Neuronal stem cell (in vitro differentiated cells): ENCODE data around the gene SERPINA4.
A peak's percentile ranks its signal among the peaks of the same experiment; 100 is the strongest.

Experiments used
- DNase-seq: peaks from one replicate; pipeline ENCODE4 v3.0.0-alpha.2; 2013; ENCODE audit warnings: low spot score
- H2AFZ ChIP-seq: one replicate; pipeline ENCODE4 v1.6.1; 2013; ENCODE audit warnings: mild to moderate bottlenecking, low read length, inconsistent platforms
- H2AK5ac ChIP-seq: 2 replicates; pipeline ENCODE4 v1.6.1; 2013; ENCODE audit warnings: low read depth, mild to moderate bottlenecking, inconsistent platforms, low read length, moderate library complexity, mixed read lengths
- H2BK120ac ChIP-seq: 2 replicates; pipeline ENCODE4 v1.6.1; 2013; ENCODE audit warnings: low read depth, mild to moderate bottlenecking, inconsistent platforms, low read length, moderate library complexity, mixed read lengths
- H2BK12ac ChIP-seq: one replicate; pipeline ENCODE4 v1.6.1; 2013; ENCODE audit warnings: low read length, inconsistent platforms
- H2BK15ac ChIP-seq: 2 replicates; pipeline ENCODE4 v1.6.1; 2013; ENCODE audit warnings: mild to moderate bottlenecking, low read length, inconsistent platforms, mixed read lengths
- H2BK5ac ChIP-seq: one replicate; pipeline ENCODE4 v1.6.1; 2013; ENCODE audit warnings: inconsistent platforms, mild to moderate bottlenecking, low read length, moderate library complexity
- H3K14ac ChIP-seq: one replicate; pipeline ENCODE4 v1.6.1; 2013; ENCODE audit warnings: low read length, inconsistent platforms
- H3K18ac ChIP-seq: 2 replicates; pipeline ENCODE4 v1.6.1; 2013; ENCODE audit warnings: low read length, inconsistent platforms
- H3K23ac ChIP-seq: 2 replicates; pipeline ENCODE4 v1.6.1; 2013; ENCODE audit warnings: low read depth, mild to moderate bottlenecking, mixed read lengths, low read length, inconsistent platforms; ENCODE audit not compliant: poor library complexity
- H3K27ac ChIP-seq: replicated peaks from 3 replicates; pipeline ENCODE4 v1.5.1; 2013; ENCODE audit warnings: low read length, inconsistent platforms
- H3K27me3 ChIP-seq, 3 experiments: 2 replicates each; pipeline ENCODE4 v1.6.1; 2013; ENCODE audit warnings: low read length in 3 of 3, mild to moderate bottlenecking in 2 of 3, inconsistent platforms in 1 of 3, low read depth in 1 of 3, mixed read lengths in 1 of 3, moderate library complexity in 1 of 3; ENCODE audit not compliant: control insufficient read depth in 3 of 3, insufficient read depth in 3 of 3
- H3K36me3 ChIP-seq, 2 donors: replicated peaks in 1 of 2; 2 replicates each; pipeline ENCODE4 v1.6.1; 2013; ENCODE audit warnings: low read length in 2 of 2; ENCODE audit not compliant: control insufficient read depth in 2 of 2, insufficient read depth in 2 of 2
- H3K4ac ChIP-seq: 2 replicates; pipeline ENCODE4 v1.6.1; 2013; ENCODE audit warnings: inconsistent platforms, mild to moderate bottlenecking, low read length, moderate library complexity
- H3K4me1 ChIP-seq, 2 donors: 1 replicate in 1 of 2; 2 replicates in 1 of 2; pipeline ENCODE4 v1.6.1; 2013; ENCODE audit warnings: low read length in 2 of 2, low read depth in 1 of 2; ENCODE audit not compliant: control insufficient read depth in 2 of 2, insufficient read depth in 1 of 2
- H3K4me2 ChIP-seq: one replicate; pipeline ENCODE4 v1.6.1; 2013; ENCODE audit warnings: mild to moderate bottlenecking, low read length, inconsistent platforms; ENCODE audit not compliant: insufficient read depth, poor library complexity, severe bottlenecking
- H3K4me3 ChIP-seq, 2 donors: 2 replicates each; pipeline ENCODE4 v1.5.1; 2013; ENCODE audit warnings: low read length in 2 of 2, mild to moderate bottlenecking in 2 of 2, inconsistent platforms in 1 of 2, moderate library complexity in 1 of 2
- H3K79me1 ChIP-seq: one replicate; pipeline ENCODE4 v1.6.1; 2013; ENCODE audit warnings: low read depth, mild to moderate bottlenecking, inconsistent platforms, low read length, moderate library complexity
- H3K9ac ChIP-seq: one replicate; pipeline ENCODE4 v1.6.1; 2013; ENCODE audit warnings: mild to moderate bottlenecking, low read depth, low read length, inconsistent platforms; ENCODE audit not compliant: poor library complexity
- H3K9me3 ChIP-seq, 2 donors: replicated peaks in 1 of 2; 2 replicates each; pipeline versions ENCODE3 to v1.6.1; 2013; ENCODE audit warnings: low read length in 2 of 2, mild to moderate bottlenecking in 2 of 2, inconsistent platforms in 1 of 2, low read depth in 1 of 2, mixed read lengths in 1 of 2, moderate library complexity in 1 of 2; ENCODE audit not compliant: control insufficient read depth in 2 of 2, insufficient read depth in 1 of 2
- H4K8ac ChIP-seq: one replicate; pipeline ENCODE4 v1.6.1; 2013; ENCODE audit warnings: low read depth, mild to moderate bottlenecking, inconsistent platforms, low read length, moderate library complexity
- H4K91ac ChIP-seq: one replicate; pipeline ENCODE4 v1.6.1; 2013; ENCODE audit warnings: low read length, low read depth, mild to moderate bottlenecking, inconsistent platforms; ENCODE audit not compliant: poor library complexity
- WGBS, 2 donors: extraction: QIAGEN DNeasy Blood & Tissue Kit; methylation state at CpG; one replicate each; pipeline ENCODE4 v1.1.7; 2013; ENCODE audit warnings: missing lambda C conversion rate in 2 of 2, mixed read lengths in 1 of 2; ENCODE audit not compliant: insufficient read length in 2 of 2, insufficient replicate concordance in 1 of 2; ENCODE audit errors: extremely low coverage in 2 of 2; 5-methylcytosine and 5-hydroxymethylcytosine counted together

The SERPINA4 gene

DNA sequence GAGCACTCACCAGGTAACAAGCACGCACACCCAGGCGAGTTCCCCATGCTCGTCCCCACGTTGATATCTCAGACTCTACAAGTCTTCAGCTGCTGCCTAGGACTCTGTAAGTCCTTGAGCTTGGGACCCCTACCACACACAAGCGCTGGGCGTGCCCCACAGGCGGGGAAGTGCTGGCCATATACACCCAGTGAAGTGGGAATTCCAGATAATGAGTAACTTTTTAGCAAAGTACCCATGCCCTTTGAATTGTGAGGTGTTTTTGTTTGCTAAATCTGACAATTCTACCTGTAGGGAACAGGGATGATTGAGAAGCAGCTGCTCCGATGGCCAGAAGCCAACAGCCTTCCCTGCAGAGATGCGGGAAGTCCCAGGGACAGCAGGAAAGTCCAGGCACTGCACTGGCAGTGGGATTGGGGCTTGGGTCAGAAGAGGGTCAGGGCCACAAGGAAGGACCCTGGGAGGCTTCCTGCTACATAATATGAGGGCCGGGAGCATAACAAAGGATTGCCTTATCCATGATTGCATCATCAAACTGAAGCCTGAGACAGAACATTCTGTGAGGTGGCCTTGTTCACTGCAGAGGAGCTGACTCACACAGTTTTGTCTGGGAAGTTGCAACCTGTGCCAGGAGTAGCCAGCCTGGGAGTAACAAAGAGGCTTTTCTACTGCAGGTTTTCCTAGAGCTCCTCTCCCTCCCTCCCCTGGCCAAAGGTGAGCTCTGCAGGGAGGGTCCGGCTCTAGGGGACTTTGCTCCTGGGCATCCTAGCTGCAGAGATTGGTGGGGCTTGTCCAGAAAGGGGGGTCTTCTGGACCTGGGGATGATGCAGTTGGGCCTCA is 37.8 kb downstream of the SERPINA4 start:
- Histone ChIP-seq H3K27me3 (no peaks in the 10 kb centered on the region), H3K27ac (no peak overlapping the region), H3K4me1 (peaks cover 0 to 11% of the 10 kb centered on the region in 2 donors), H3K9me3 (no peaks in the 10 kb centered on the region), H3K9ac (no peak overlapping the region), H2AFZ (no peak overlapping the region), H3K14ac (no peak overlapping the region), H3K36me3 (no peaks in the 10 kb centered on the region), H2BK5ac (no peak overlapping the region), H3K18ac (no peak overlapping the region), H3K79me1 (no peaks in the 10 kb centered on the region), H3K4me3 (no peak overlapping the region), H2BK120ac (no peak overlapping the region), H4K8ac (no peak overlapping the region), H3K23ac (no peak overlapping the region), H3K4me2 (no peak overlapping the region), H2BK15ac (no peak overlapping the region), H3K4ac (no peak overlapping the region), H4K91ac (no peak overlapping the region), H2BK12ac (no peak overlapping the region), H2AK5ac (no peak overlapping the region)
- no peak for DNase-seq
- WGBS, 2 donors, result no CpG with 5 or more reads among the region's 11 CpGs

DNA sequence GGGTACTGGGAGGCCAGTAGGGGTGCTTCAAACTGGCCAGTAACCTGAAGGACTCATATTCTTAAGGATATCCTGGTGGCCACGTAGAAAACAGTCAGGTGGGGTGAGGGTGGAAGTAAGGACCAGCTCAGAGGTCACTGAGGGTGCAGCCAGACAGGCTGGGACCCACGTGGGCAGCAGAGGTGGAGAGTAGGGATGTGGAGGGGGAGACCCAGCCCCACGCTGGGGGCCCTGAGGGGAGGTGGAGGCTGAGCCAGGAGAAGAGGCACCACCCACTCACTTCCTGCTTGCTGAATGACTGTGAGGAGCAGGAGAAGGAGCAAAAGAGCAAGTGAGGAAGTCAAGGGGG is 38.4 kb downstream of the SERPINA4 start:
- Histone ChIP-seq H3K27ac (no peak overlapping the region), H3K4me1 (peaks cover 0 to 11% of the 10 kb centered on the region in 2 donors), H3K23ac (no peak overlapping the region), H3K36me3 (no peaks in the 10 kb centered on the region), H2AK5ac (peak overlapping the region; percentile 57), H2AFZ (no peak overlapping the region), H2BK5ac (no peak overlapping the region), H3K9ac (no peak overlapping the region), H4K8ac (no peak overlapping the region), H3K79me1 (no peaks in the 10 kb centered on the region), H3K4me3 (no peak overlapping the region), H2BK12ac (no peak overlapping the region), H2BK15ac (peak overlapping the region; percentile 22), H4K91ac (no peak overlapping the region), H3K9me3 (no peaks in the 10 kb centered on the region), H3K27me3 (no peaks in the 10 kb centered on the region), H3K14ac (no peak overlapping the region), H3K18ac (peak overlapping the region; percentile 23), H3K4me2 (no peak overlapping the region), H3K4ac (no peak overlapping the region), H2BK120ac (no peak overlapping the region)
- DNase-seq, result no peak
- no CpG with 5 or more reads among the region's 3 CpGs for WGBS, 2 donors

DNA sequence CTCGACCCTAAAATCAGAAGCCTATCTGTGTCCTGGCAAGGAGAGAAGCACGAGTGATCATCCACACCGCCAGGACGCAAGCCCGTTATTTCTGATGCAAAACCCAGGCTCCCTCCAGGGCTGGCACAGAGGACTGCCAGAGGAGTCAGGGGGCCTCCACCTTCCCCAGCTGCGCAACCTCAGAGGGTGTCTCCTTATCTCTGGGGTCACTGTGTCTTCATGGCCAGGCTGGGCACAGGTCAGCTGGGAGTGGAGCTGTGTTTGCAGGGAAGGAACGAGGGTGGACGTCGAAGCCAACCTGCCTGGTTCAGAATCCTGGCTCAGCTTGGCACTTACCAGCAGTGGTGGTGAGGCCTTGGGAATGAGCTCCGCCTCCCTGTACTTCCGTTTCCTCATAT is 38.9 kb downstream of the SERPINA4 start:
- Histone ChIP-seq H3K18ac (no peak overlapping the region), H3K4ac (no peak overlapping the region), H3K27ac (no peak overlapping the region), H2AFZ (no peak overlapping the region), H3K36me3 (no peaks in the 10 kb centered on the region), H3K14ac (no peak overlapping the region), H2BK12ac (no peak overlapping the region), H3K4me2 (no peak overlapping the region), H3K23ac (no peak overlapping the region), H3K79me1 (no peaks in the 10 kb centered on the region), H3K27me3 (no peaks in the 10 kb centered on the region), H2BK120ac (no peak overlapping the region), H2BK5ac (no peak overlapping the region), H3K9ac (no peak overlapping the region), H2AK5ac (no peak overlapping the region), H4K8ac (no peak overlapping the region), H4K91ac (no peak overlapping the region), H2BK15ac (peak overlapping the region; percentile 5), H3K4me1 (peaks cover 0 to 11% of the 10 kb centered on the region in 2 donors), H3K4me3 (no peak overlapping the region), H3K9me3 (no peaks in the 10 kb centered on the region)
- DNase-seq, result no peak
- WGBS, 2 donors, result no CpG with 5 or more reads among the region's 11 CpGs

DNA sequence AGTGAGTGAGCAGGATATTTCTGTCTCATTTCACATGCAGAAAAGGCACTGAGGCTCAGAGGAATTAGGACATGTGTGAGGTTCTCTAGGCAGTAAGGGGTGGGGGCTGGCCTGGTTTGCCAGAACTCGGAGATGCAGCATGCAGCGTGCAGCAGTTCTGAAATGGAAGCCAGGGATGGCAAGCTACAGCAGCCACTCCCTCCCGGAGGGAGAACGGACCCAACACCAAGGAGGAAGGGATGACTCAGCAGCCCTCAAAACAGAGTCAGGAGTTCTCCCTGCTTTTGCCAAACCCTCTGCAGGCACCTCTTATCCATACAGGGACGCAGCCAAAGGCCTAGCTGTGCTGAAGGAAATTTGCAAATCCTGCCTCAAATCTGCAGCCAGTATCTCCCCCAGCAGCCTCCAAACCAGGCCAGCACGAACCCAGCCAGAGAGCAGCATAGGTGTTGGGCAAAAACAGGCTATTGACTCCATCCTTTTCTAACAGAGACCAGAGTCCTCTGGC is 40.7 kb downstream of the SERPINA4 start:
- no peak overlapping the region for H3K14ac ChIP-seq
- H2BK15ac ChIP-seq, result no peak overlapping the region
- no peak overlapping the region for H2AFZ ChIP-seq
- no peaks in the 10 kb centered on the region for H3K9me3 ChIP-seq
- no CpG with 5 or more reads among the region's 6 CpGs for WGBS, 2 donors
- no peak overlapping the region for H4K91ac ChIP-seq
- no peak overlapping the region for H3K9ac ChIP-seq
- no peak overlapping the region for H2AK5ac ChIP-seq
- H3K4me3 ChIP-seq, result no peak overlapping the region
- no peak overlapping the region for H3K4ac ChIP-seq
- no peak overlapping the region for H3K27ac ChIP-seq
- peak overlapping the region; percentile 65 for H2BK120ac ChIP-seq
- H2BK12ac ChIP-seq, result no peak overlapping the region
- no peaks in the 10 kb centered on the region for H3K27me3 ChIP-seq
- H3K79me1 ChIP-seq, result no peaks in the 10 kb centered on the region
- H3K4me2 ChIP-seq, result no peak overlapping the region
- no peak overlapping the region for H4K8ac ChIP-seq
- H3K18ac ChIP-seq, result peak overlapping the region; percentile 60
- no peaks in the 10 kb centered on the region for H3K36me3 ChIP-seq
- H3K23ac ChIP-seq, result no peak overlapping the region
- H2BK5ac ChIP-seq, result no peak overlapping the region
- peaks cover 0 to 11% of the 10 kb centered on the region in 2 donors for H3K4me1 ChIP-seq
- no peak for DNase-seq
